WTC11 (cell line): ENCODE data around the gene HACD2.

Source experiments
- SP1 ChIP-seq: sonication (generic); formaldehyde crosslinking; conservative IDR thresholded peaks from 2 replicates; pipeline ENCODE4 v1.8.1; 2022; ENCODE audit warnings: missing genetic modification reagents
- TF ChIP-seq, protein P1 (sequence below): sonication (generic); formaldehyde crosslinking; IDR thresholded peaks from 2 replicates; pipeline ENCODE4 v1.8.1; 2022; ENCODE audit warnings: mild to moderate bottlenecking, moderate library complexity, missing genetic modification reagents

DNA sequence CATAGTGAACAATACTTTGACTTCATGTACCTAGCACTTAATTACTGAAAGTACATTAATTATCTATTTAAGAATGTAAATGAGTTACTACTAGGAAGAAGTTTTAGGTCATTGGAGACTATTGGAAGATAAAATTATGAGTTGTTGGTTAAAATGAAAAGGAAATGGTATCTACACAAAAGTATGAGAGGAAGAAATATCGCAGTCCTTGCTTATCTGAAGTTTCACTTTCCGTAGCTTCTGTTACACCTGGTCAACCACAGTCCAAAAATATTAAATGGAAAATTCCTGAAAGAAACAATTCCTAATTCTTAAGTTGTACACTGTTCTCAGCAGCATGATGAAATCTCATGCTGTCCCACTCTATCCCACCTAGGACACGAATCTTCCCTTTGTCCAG lies 57.8 kb downstream of the HACD2 start:
- no peak for TF ChIP-seq SP1
- TF ChIP-seq, protein P1, sequence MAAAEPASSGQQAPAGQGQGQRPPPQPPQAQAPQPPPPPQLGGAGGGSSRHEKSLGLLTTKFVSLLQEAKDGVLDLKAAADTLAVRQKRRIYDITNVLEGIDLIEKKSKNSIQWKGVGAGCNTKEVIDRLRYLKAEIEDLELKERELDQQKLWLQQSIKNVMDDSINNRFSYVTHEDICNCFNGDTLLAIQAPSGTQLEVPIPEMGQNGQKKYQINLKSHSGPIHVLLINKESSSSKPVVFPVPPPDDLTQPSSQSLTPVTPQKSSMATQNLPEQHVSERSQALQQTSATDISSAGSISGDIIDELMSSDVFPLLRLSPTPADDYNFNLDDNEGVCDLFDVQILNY (CRISPR knock-in tag) = no peak
